T-helper 1 cell treated with Interleukin-12 subunit alpha and Interleukin-12 subunit beta and Interleukin-4 antibody, amounts not matched to agents 30 μg/mL and 1 μg/mL, for 36 hours (primary cell): ENCODE measurements around the gene TANK.
"Not testable (repeated sequence)": the region's sequence is repeated elsewhere in the genome, so short reads cannot be mapped to it uniquely, and the experiment has no call there.

ENCODE experiments used
- H3K27ac Mint-ChIP-seq: one replicate; pipeline ENCODE4 v1.8.0; 2021; ENCODE audit warnings: mild to moderate bottlenecking, mixed read lengths
- H3K27me3 Mint-ChIP-seq: one replicate; pipeline ENCODE4 v1.8.0; 2021; ENCODE audit warnings: low read depth, mixed read lengths
- H3K36me3 Mint-ChIP-seq: one replicate; pipeline ENCODE4 v1.8.0; 2021; ENCODE audit warnings: low read depth, mixed read lengths
- H3K4me1 Mint-ChIP-seq: one replicate; pipeline ENCODE4 v1.8.0; 2021; ENCODE audit warnings: low read depth, mixed read lengths
- H3K4me3 Mint-ChIP-seq: one replicate; pipeline ENCODE4 v1.8.0; 2021; ENCODE audit warnings: mild to moderate bottlenecking, moderate library complexity, mixed read lengths
- H3K9me3 Mint-ChIP-seq: one replicate; pipeline ENCODE4 v1.8.0; 2021; ENCODE audit warnings: mixed read lengths

TANK gene

DNA sequence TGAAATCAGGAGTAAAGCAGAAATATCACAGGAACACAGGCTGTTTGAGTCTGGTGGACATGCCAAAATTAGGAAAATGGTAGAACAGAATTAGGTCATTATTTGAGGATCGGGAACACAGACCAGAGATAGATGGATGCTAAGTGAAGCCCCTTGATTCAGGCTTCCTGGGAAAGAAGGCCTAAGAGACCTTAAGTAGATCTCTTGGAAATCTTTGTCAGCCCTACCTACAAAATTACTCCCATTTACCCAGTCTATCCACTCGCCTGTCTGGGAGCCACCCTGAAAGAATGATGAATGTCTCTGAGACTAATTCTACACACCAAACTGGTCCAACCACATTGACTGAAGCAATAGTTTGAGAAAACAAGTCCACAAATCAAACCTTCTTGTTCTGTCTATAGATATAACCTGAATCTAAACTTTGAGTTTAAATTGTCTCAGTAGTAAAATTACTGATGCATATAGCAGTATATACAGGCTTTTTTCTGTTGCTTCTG is 36.6 kb upstream of the TANK start:
- H3K4me1 Mint-ChIP-seq = peaks cover 26% of the 10 kb centered on the region
- no peaks in the 10 kb centered on the region for H3K9me3 Mint-ChIP-seq
- H3K27me3 Mint-ChIP-seq = peaks cover 4% of the 10 kb centered on the region
- H3K27ac Mint-ChIP-seq = peak overlapping the region; percentile 34
- H3K4me3 Mint-ChIP-seq = peak overlapping the region; percentile 35
- H3K36me3 Mint-ChIP-seq = peaks cover 1% of the 10 kb centered on the region

DNA sequence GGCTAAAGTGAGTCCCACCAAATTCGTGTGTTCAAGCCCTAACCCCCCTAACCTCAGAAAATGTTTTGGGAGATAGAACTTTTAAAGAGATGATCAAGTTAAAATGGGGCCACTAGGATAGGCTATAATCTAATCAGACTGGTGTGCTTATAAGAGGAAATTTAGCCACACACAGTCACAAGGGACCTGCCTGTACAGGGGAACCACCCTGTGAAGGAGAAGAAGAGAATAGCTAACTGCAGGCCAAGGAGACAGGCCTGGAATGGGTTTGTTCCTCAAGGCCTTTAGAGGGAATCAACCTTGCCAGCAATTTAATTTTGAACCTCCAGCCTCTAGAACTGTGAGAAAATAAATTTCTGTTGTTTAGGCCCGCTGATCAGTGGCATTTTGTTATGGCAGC is 36.0 kb upstream of the TANK start:
- H3K4me1 Mint-ChIP-seq = peaks cover 26% of the 10 kb centered on the region
- no peak overlapping the region for H3K4me3 Mint-ChIP-seq
- H3K27ac Mint-ChIP-seq = no peak overlapping the region
- H3K27me3 Mint-ChIP-seq = peaks cover 4% of the 10 kb centered on the region
- peaks cover 1% of the 10 kb centered on the region for H3K36me3 Mint-ChIP-seq
- H3K9me3 Mint-ChIP-seq = no peaks in the 10 kb centered on the region

DNA sequence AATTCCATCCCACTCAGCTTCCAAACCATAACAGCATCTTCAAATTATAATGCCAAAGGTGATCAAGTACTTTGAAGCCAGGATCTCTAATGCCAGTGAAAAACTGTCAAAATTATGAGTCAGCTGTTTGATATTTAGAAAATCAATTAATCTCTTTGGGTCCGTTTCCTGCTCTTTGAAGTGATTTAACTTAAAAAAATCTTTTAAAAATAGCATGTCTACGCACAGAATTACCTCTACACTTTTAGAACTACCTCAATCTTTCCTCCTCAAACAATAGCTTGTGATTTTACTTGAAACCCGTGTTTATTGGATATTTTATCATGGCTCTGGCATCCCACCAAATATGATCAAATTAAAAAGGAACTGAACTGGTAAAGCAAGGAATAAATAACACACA is 31.3 kb upstream of the TANK start:
- Mint-ChIP-seq H3K27me3 (no peaks in the 10 kb centered on the region), H3K4me3 (no peak overlapping the region), H3K36me3 (peaks cover 5% of the 10 kb centered on the region), H3K4me1 (peaks cover 6% of the 10 kb centered on the region), H3K27ac (no peak overlapping the region), H3K9me3 (peaks cover 10% of the 10 kb centered on the region)

DNA sequence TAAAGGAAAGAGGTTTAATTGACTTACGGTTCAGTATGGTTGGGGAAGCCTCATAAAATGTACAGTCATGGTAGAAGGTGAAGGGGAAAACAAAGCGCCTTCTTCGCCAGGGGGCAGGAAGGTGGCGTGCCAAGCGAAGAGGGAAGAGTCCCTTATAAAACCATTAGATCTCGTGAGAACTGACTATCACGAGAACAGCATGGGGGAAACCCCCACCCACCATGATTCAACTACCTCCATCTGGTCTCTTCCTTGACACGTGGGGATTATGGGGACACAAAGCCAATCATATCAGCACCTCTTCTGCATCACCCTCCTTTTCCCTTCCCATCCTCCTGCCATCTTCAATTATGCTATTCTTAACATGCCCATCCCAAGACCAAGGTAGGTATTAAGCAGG is 29.9 kb upstream of the TANK start:
- peaks cover 10% of the 10 kb centered on the region for H3K9me3 Mint-ChIP-seq
- H3K36me3 Mint-ChIP-seq = peaks cover 5% of the 10 kb centered on the region
- H3K4me3 Mint-ChIP-seq = no peak overlapping the region
- no peak overlapping the region for H3K27ac Mint-ChIP-seq
- peaks cover 8% of the 10 kb centered on the region for H3K4me1 Mint-ChIP-seq
- no peaks in the 10 kb centered on the region for H3K27me3 Mint-ChIP-seq

DNA sequence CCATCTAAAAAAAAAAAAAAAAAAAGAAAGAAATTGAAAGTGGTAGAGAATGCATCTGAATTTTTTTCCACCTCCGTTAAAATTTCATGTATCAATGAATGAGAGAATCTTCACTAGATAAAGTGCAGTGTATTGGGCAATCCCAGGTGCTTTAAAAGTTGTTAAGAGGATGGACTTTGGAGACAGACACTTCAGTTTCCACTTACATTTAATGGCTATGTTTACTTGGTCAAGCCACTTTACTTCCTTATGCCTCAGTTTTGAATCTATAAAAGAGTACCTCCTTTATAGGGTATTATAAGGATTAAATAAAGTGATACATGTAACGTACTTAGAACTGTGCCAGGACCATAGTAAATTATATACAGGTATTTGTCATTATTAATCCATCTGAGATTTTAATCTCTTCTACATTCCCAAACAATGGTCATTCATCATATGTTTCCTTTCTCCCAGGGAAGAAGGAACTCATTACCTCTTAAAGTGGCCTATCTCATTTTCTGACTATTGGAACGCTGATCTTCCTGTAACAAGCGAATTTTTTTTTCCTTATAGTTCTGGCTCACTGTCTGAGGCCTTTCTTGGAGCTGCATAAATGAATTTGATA is 29.1 kb upstream of the TANK start:
- Mint-ChIP-seq H3K27me3 (no peaks in the 10 kb centered on the region), H3K9me3 (peaks cover 10% of the 10 kb centered on the region), H3K36me3 (peaks cover 5% of the 10 kb centered on the region), H3K27ac (no peak overlapping the region), H3K4me3 (no peak overlapping the region), H3K4me1 (peaks cover 14% of the 10 kb centered on the region)

DNA sequence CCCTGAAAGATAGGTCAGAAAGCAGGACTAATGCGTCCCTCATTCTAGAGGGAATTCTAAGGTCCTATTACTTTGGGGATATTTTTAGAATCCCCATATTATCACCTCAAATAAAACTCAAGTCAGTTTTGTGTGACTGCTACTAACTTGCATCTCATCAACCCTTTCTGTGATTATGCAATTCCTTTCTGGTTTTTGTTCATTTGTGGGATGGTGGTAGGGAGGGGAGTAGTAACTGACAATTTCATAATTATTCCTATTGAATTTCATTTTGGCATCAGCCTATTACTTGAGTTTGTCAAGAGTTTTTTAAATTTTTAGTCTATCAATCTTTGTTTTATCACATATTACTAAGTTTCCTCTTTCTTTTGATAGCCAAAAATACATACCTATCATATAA is 28.4 kb upstream of the TANK start:
- H3K4me3 Mint-ChIP-seq = no peak overlapping the region
- peaks cover 5% of the 10 kb centered on the region for H3K36me3 Mint-ChIP-seq
- H3K27me3 Mint-ChIP-seq = no peaks in the 10 kb centered on the region
- H3K27ac Mint-ChIP-seq = no peak overlapping the region
- peaks cover 19% of the 10 kb centered on the region for H3K4me1 Mint-ChIP-seq
- peaks cover 10% of the 10 kb centered on the region for H3K9me3 Mint-ChIP-seq

DNA sequence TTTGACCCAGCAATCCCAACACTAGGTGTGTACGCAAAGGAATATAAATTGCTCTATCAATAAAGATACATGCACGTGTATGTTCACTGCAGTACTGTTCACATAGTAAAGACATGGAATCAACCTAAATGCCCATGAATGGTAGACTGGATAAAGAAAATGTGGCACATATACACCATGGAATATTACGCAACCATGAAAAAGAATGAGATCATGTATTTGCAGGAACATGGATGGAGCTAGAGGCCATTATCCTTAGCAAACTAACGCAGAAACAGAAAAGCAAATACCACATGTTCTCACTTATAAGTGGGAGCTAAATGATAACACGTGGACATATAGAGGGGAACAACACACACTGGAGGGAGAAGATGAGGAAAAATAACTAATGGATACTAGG is 27.8 kb upstream of the TANK start:
- H3K27ac Mint-ChIP-seq, H3K36me3 Mint-ChIP-seq, H3K9me3 Mint-ChIP-seq, H3K27me3 Mint-ChIP-seq, H3K4me3 Mint-ChIP-seq: not testable (repeated sequence)
- H3K4me1 Mint-ChIP-seq = peaks cover 19% of the 10 kb centered on the region

DNA sequence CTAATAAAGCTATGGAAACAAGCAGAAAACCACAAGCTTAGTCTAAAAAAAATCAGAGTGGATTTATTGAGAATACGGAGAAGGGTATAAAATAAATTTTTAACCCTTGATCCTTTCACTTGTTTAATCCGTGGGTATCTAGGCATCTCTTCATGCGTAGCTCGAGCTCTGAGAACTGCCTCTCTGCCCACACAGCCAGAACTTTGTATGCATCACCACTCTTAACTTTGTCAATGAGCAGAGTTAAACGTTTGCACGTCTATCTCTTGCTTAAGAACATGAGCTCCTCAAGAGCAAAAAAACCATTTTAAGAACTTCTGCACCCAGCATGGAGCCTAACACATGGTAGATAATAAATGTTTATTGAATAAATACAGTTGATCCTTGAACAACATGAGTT is 26.9 kb upstream of the TANK start:
- H3K27me3 Mint-ChIP-seq = no peaks in the 10 kb centered on the region

DNA sequence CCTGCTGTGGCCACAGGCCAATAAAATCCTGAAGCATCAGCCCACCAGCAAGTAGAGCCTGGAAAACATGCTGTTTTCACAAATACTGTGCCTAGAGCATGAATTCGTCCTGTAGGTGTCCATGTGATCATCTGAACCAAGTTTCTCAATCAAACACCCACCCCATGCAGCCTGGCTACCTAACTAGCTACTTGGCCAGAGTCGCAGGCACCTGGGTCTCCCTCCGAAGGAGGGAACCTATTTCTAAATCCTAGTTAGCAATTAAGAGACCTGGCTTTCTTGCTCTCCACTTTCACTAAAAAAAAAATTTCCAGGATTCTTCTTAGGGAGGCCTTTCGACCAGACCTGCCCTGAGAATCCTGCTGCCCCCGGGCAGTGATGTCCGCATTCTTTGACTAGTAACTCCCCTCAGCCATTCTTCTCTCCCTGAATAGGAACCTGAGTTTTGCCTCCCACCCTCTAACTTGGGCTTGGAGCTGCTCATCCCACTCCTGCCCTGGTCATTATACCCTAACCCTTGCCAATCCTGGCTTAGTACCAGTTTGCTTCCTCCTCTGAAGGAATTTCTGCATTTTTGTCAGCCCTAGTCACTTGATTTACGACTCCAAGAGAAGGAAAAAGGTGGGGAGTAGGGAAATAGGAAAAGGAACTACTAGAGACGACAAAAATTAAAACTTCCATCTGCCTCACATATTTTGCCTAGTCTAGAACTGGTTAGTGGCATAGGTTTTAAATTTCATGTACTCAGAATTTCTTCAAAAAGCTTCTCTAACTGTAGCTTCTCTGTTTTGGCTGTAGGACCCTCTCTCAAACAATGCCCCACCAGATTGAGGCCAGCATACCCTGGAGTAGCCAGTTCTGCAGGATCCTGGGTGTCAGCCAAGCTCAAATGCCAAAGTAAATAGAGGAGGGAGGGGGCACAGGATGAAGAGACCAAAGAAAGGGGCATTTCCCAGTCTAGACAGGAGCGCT is 25.4 kb upstream of the TANK start:
- Mint-ChIP-seq H3K9me3 (peaks cover 10% of the 10 kb centered on the region), H3K36me3 (peaks cover 20% of the 10 kb centered on the region), H3K4me3 (peak overlapping the region; percentile 23), H3K4me1 (peaks cover 21% of the 10 kb centered on the region), H3K27ac (peak overlapping the region; percentile 5), H3K27me3 (no peaks in the 10 kb centered on the region)

More for the DNA sequence above, 26.9 kb upstream of the TANK start:
- peaks cover 10% of the 10 kb centered on the region for H3K36me3 Mint-ChIP-seq
- peaks cover 17% of the 10 kb centered on the region for H3K4me1 Mint-ChIP-seq
- H3K9me3 Mint-ChIP-seq = peaks cover 10% of the 10 kb centered on the region
- no peak overlapping the region for H3K27ac Mint-ChIP-seq
- H3K4me3 Mint-ChIP-seq = no peak overlapping the region

DNA sequence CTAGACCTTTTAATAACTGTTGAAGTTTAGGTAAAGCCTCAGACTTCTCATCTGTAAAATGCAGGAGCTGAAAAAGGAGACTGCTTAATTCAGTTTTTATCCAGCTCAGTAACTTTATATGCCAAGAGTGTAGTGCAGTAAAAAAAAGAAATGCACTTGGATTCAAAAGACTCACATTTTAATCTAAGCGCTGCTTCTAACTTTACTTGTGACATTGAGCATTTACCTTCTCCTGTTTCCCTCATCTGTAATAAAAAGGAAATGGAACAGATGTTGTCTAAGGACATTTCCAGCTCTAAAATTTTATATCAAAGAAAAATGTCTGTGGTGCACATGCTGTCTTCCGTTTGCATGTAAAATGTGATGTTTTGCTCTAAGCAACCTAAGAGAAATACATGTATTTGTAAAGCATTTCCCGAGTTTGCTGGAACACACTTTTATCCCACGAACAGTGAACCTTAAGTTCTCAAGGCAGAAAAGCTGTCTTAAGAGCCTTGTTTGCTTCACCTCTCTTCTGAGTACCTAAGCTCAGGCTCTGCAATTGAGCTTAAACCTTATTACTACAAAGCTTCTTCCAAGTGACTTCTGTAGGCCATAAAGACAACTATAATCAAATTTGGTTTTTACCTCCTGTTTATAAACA is 24.2 kb upstream of the TANK start:
- Mint-ChIP-seq H3K27ac (peak overlapping the region; percentile 96), H3K4me3 (peak overlapping the region; percentile 91), H3K27me3 (no peaks in the 10 kb centered on the region), H3K9me3 (peaks cover 10% of the 10 kb centered on the region), H3K4me1 (peaks cover 29% of the 10 kb centered on the region), H3K36me3 (peaks cover 28% of the 10 kb centered on the region)

DNA sequence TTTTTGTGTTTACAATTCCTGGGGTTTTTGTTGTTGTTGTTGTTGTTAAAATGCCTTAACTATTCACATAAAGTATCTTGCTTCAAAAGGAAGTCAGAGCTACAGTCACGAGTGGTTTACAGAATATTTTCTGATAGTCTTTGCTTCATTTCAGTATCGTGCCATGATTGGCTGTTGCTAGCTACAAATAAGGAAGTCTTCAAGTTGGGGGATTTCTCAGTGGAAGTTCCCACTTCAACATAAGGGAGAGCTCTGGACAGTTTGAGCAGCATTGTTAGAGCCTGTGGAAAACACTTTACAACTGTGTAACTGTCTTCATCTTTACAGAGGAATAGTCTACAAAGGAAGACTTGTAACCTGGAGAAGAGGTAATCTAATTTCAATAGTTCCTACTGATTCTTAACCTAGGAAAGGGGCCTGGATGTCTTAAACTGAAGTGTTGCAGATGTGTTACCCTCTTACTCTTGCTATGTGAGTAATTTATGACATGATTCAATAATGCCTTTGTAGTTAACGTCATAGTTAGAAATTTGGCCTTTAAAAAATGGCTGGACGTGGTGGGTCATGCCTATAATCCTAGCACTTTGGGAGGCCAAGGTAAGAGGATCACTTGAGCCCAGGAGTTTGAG is 23.4 kb upstream of the TANK start:
- Mint-ChIP-seq H3K4me3 (peak overlapping the region; percentile 91), H3K9me3 (peaks cover 10% of the 10 kb centered on the region), H3K27me3 (no peaks in the 10 kb centered on the region), H3K4me1 (peaks cover 35% of the 10 kb centered on the region), H3K36me3 (peaks cover 35% of the 10 kb centered on the region), H3K27ac (peak overlapping the region; percentile 96)

DNA sequence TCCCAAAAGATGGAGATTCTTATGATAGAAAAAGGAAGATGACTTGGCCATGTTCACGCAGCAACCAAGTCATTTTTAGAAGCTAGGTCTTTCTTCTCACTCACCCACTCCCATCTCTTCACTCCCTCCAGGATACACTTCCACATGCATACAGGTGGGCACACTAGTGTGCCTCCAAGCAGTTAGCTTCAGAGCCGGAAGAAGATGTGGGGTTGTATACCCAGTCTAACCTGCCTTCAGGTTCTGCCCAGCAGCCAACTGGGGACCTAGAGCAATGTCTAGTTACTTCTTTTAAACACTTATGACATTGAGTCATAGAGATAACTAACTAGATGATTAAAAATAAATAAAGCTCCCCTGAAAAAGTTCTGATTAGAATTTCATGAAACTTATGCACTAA is 21.8 kb upstream of the TANK start:
- H3K4me3 Mint-ChIP-seq = peak overlapping the region; percentile 98
- peaks cover 51% of the 10 kb centered on the region for H3K4me1 Mint-ChIP-seq
- no peaks in the 10 kb centered on the region for H3K27me3 Mint-ChIP-seq
- H3K9me3 Mint-ChIP-seq = peaks cover 20% of the 10 kb centered on the region
- peak overlapping the region; percentile 94 for H3K27ac Mint-ChIP-seq
- H3K36me3 Mint-ChIP-seq = peaks cover 47% of the 10 kb centered on the region

DNA sequence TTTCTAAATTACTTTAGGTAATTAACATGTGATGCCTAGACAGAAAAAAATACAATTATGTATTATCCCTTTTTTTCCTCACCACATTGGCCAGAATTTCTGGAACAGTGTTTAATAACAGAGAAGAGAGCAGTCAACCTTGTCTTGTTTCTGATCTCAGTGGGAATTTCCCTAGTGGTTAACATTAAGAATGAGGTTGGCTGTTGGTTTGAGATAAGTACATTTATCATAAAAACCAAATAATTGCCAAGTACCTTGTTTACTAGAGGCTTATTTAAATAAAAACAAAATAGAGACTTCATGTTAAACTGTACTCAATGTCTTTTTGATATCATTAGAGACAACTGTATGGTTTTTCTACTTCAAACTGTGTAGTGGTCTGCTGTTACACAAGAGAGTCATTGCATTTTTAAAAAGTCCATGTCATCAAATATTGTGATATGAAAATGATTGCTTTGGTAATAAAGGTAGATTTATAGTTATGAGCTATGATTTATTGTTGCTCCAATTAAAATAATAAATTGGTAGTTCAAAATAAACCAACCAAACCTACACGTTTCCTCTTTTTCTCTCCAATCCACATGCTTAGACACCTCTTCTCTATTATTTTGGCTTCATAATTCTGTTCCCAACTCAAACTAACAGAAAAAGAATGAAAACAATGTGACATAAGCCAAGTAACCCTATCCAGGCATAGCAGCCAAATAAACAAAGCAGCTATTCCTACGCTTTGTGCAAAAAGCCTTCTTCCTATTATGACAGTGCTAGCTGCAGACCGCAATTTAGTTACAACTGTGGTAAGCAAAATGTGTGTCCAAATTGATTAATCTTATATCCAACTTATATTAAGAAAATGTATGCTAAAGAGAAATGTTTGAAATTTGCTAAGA is 20.9 kb upstream of the TANK start:
- peaks cover 55% of the 10 kb centered on the region for H3K36me3 Mint-ChIP-seq
- H3K4me1 Mint-ChIP-seq = peaks cover 60% of the 10 kb centered on the region
- H3K27ac Mint-ChIP-seq = peak overlapping the region; percentile 94
- H3K27me3 Mint-ChIP-seq = no peaks in the 10 kb centered on the region
- H3K9me3 Mint-ChIP-seq = peaks cover 27% of the 10 kb centered on the region
- peak overlapping the region; percentile 98 for H3K4me3 Mint-ChIP-seq
